NB4 (cell line): ENCODE data around the gene PIP5K1B.

Experiments used
- POLR2A ChIP-seq: IDR thresholded peaks from 2 replicates; pipeline ENCODE4 v1.6.1; 2011; ENCODE audit warnings: mild to moderate bottlenecking; ENCODE audit not compliant: insufficient read length; ENCODE audit errors: extremely low read depth
- TF ChIP-seq, protein P1 (sequence below): IDR thresholded peaks from one replicate; pipeline ENCODE4 v1.5.1; 2012; ENCODE audit warnings: low read depth, low read length
- TF ChIP-seq, protein P2 (sequence below): IDR thresholded peaks from 2 replicates; pipeline ENCODE4 v1.6.1; 2011; ENCODE audit warnings: low read depth, low read length

DNA sequence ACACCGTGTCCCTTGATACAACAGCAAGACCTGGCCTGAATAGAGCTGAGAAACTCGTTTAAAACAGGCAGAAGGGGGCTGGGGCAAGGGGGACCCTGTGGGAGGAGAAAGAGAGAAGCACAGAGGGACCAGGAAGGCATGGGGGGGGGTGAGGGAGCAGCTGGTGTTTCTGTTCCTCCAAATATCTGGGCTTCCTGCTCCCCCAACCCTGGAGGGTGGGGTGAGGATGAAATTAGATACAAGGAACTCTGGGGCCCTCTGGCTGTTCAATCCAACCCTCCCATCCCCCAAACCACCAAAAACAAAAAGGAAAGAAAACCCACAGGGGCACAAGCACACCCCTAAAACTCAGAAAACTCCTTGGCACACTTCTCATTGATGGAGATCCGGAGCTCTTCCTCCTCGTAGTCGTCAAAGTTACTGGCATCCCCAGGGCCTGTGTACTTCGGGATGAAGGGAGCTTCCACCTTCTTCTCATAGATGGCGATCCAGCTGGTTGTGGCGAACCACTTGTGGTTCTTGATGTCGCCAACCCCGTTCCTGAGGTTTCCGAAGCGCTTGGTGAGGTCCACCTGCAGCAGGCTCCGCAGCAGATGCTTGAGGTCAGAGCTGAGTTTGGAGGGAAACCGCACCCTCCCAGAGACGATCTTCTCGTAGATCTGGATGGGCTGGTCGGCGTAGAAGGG, 307.8 kb downstream of the PIP5K1B start:
- TF ChIP-seq POLR2A, result no peak
- TF ChIP-seq, protein P1, sequence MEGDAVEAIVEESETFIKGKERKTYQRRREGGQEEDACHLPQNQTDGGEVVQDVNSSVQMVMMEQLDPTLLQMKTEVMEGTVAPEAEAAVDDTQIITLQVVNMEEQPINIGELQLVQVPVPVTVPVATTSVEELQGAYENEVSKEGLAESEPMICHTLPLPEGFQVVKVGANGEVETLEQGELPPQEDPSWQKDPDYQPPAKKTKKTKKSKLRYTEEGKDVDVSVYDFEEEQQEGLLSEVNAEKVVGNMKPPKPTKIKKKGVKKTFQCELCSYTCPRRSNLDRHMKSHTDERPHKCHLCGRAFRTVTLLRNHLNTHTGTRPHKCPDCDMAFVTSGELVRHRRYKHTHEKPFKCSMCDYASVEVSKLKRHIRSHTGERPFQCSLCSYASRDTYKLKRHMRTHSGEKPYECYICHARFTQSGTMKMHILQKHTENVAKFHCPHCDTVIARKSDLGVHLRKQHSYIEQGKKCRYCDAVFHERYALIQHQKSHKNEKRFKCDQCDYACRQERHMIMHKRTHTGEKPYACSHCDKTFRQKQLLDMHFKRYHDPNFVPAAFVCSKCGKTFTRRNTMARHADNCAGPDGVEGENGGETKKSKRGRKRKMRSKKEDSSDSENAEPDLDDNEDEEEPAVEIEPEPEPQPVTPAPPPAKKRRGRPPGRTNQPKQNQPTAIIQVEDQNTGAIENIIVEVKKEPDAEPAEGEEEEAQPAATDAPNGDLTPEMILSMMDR, result no peak
- TF ChIP-seq, protein P2, sequence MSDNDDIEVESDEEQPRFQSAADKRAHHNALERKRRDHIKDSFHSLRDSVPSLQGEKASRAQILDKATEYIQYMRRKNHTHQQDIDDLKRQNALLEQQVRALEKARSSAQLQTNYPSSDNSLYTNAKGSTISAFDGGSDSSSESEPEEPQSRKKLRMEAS, result no peak
